HCT116 (cell line): Measurements from ENCODE around the gene SUSD2. TPM values are rescaled to one million over a fixed set of nuclear protein-coding genes. Genes with fewer than 3 reads are reported as not detected.
A peak's percentile ranks its signal among the peaks of the same experiment; 100 is the strongest.

Experiments used
- ATAC-seq: fragments of 200-7000 bp; cut with Tn5 transposase; 2 replicates; pipeline ENCODE4 v1.9.1; 2020; ENCODE audit warnings: mild to moderate bottlenecking, moderate library complexity
- Bru-seq: library from RNA; stranded (reverse); fragments of 400-500 nt; gene quantifications from one replicate; lab custom pipeline; 2021; lab: Mats Ljungman, UMichigan
- BruChase-seq, 2 experiments: library from RNA; stranded (reverse); fragments of 400-500 nt; gene quantifications; one replicate each; lab custom pipeline; 2021; lab: Mats Ljungman, UMichigan
- BruUV-seq: library from RNA; stranded (reverse); fragments of 400-500 nt; replicated peaks from 2 replicates; lab custom pipeline; 2021; lab: Mats Ljungman, UMichigan
- CTCF ChIA-PET: fragments of 300-600 bp; sonication (Branson Sonifier 250); formaldehyde crosslinking; loops from one replicate; lab custom pipeline; 2021; ENCODE audit warnings: antibody characterized with exemption; lab: Charles Lee
- POLR2A ChIA-PET: fragments of 300-600, 350-600 bp; sonication (Branson Sonifier 250); formaldehyde crosslinking; loops from one replicate; lab custom pipeline; 2021; ENCODE audit warnings: antibody characterized with exemption; lab: Charles Lee
- RAD21 ChIA-PET, 2 experiments: fragments of 300-600 bp; sonication (Branson Sonifier 250); formaldehyde crosslinking; loops; one replicate each; lab custom pipeline; 2023; ENCODE audit warnings: low total read pairs in 2 of 2; ENCODE audit not compliant: uncharacterized antibody in 2 of 2, unreplicated experiment in 2 of 2, low non-redundant PET in 1 of 2; lab: Charles Lee
- DNase-seq: peaks from one replicate; pipeline ENCODE4 v3.0.0-alpha.2; 2010; ENCODE audit warnings: low read depth, low spot score
- H2AFZ ChIP-seq: fragments of 200-600 bp; shearing (Covaris generic), sonication (generic); 2 replicates; pipeline ENCODE4 v1.6.1; 2017; ENCODE audit warnings: low read depth, mixed run types, mixed read lengths, antibody characterized with exemption, low read length; ENCODE audit not compliant: poor library complexity, severe bottlenecking
- H3K27ac ChIP-seq: 2 replicates; pipeline ENCODE4 v1.5.1; 2012; ENCODE audit warnings: low read depth, low read length
- H3K27me3 ChIP-seq: fragments of 200-600 bp; sonication (generic); 2 replicates; pipeline ENCODE4 v1.6.1; 2016; ENCODE audit warnings: mixed run types, low read length, mixed read lengths; ENCODE audit not compliant: insufficient read depth
- H3K36me3 ChIP-seq, 2 experiments: fragments of 200-500 bp in 1 of 2; fragments of 200-600 bp in 1 of 2; sonication (Bioruptor generic) in 1 of 2; sonication (generic) in 1 of 2; 2 replicates each; pipeline versions ENCODE4 v1.5.1 to v1.6.1; 2014 to 2016; ENCODE audit warnings: low read length in 2 of 2, inconsistent platforms in 1 of 2, mixed read lengths in 1 of 2, mixed run types in 1 of 2; ENCODE audit not compliant: insufficient read depth in 2 of 2, control insufficient read depth in 1 of 2
- H3K4me1 ChIP-seq, 2 experiments: fragments of 200-600 bp in 1 of 2; sonication (generic) in 1 of 2; 2 replicates each; pipeline versions ENCODE4 v1.5.1 to v1.6.1; 2012 to 2017; ENCODE audit warnings: low read length in 2 of 2, inconsistent platforms in 1 of 2, mild to moderate bottlenecking in 1 of 2, mixed read lengths in 1 of 2, mixed run types in 1 of 2, moderate library complexity in 1 of 2; ENCODE audit not compliant: insufficient read depth in 2 of 2, control insufficient read depth in 1 of 2
- H3K4me2 ChIP-seq: fragments of 200-600 bp; sonication (generic); 2 replicates; pipeline ENCODE4 v1.6.1; 2017; ENCODE audit warnings: mixed run types, low read length, mixed read lengths
- H3K4me3 ChIP-seq, 2 experiments: fragments of 200-600 bp in 1 of 2; sonication (generic) in 1 of 2; replicated peaks in 1 of 2; 2 replicates each; pipeline ENCODE4 v1.5.1; 2011 to 2016; ENCODE audit warnings: low read length in 2 of 2, control low read depth in 1 of 2, low read depth in 1 of 2, mild to moderate bottlenecking in 1 of 2, mixed read lengths in 1 of 2, mixed run types in 1 of 2
- H3K79me2 ChIP-seq: fragments of 200-600 bp; sonication (generic); 2 replicates; pipeline ENCODE4 v1.6.1; 2017; ENCODE audit warnings: mild to moderate bottlenecking, mixed run types, low read length, moderate library complexity, mixed read lengths; ENCODE audit not compliant: insufficient read depth
- H3K9ac ChIP-seq: fragments of 200-600 bp; sonication (generic); 2 replicates; pipeline ENCODE4 v1.6.1; 2016; ENCODE audit warnings: low read length, mixed read lengths
- H3K9me2 ChIP-seq: fragments of 200-600 bp; sonication (generic), shearing (Covaris generic); 2 replicates; pipeline ENCODE4 v1.6.1; 2017; ENCODE audit warnings: mixed run types, mild to moderate bottlenecking, moderate library complexity; ENCODE audit not compliant: insufficient read depth
- H3K9me3 ChIP-seq, 2 experiments: fragments of 200-500 bp in 1 of 2; fragments of 200-600 bp in 1 of 2; sonication (Bioruptor generic) in 1 of 2; sonication (generic) in 1 of 2; 2 replicates each; pipeline ENCODE4 v1.6.1; 2014 to 2017; ENCODE audit warnings: low read length in 2 of 2, mixed read lengths in 2 of 2, inconsistent platforms in 1 of 2, low read depth in 1 of 2, mild to moderate bottlenecking in 1 of 2, mixed run types in 1 of 2, moderate library complexity in 1 of 2; ENCODE audit not compliant: control insufficient read depth in 1 of 2, insufficient read depth in 1 of 2
- H4K20me1 ChIP-seq: fragments of 200-600 bp; sonication (generic), shearing (Covaris generic); 2 replicates; pipeline ENCODE4 v1.6.1; 2017; ENCODE audit warnings: mixed run types, mild to moderate bottlenecking, moderate library complexity; ENCODE audit not compliant: insufficient read depth
- EZH2 ChIP-seq: fragments of 200-600 bp; sonication (generic); IDR thresholded peaks from 2 replicates; pipeline ENCODE4 v1.6.1; 2017; ENCODE audit warnings: antibody characterized with exemption, mixed run types
- EZH2phosphoT487 ChIP-seq: fragments of 200-600 bp; IDR thresholded peaks from 2 replicates; pipeline ENCODE4 v1.6.1; 2018; ENCODE audit warnings: antibody characterized with exemption, borderline replicate concordance
- MAX ChIP-seq: IDR thresholded peaks from 2 replicates; pipeline ENCODE4 v1.6.1; 2012
- SIN3A ChIP-seq: IDR thresholded peaks from 2 replicates; pipeline ENCODE4 v1.6.1; 2012; ENCODE audit warnings: low read depth
- TCF7L2 ChIP-seq: IDR thresholded peaks from 2 replicates; pipeline ENCODE4 v1.7.0; 2011; ENCODE audit warnings: borderline replicate concordance, inconsistent platforms; ENCODE audit not compliant: insufficient read depth, insufficient read length; ENCODE audit errors: extremely low read depth
- intact Hi-C: fragments of 100-400 bp; cut with micrococcal nuclease; formaldehyde crosslinking; loops from 2 replicates; pipeline ENCODE4 v1.10.0; 2022
- long read RNA-seq: library from polyadenylated mRNA; unstranded; transcript quantifications from one replicate; pipeline ENCODE4 v2.0.0, GENCODE V29; 2021; ENCODE audit not compliant: unreplicated experiment
- polyA plus RNA-seq: library from polyadenylated mRNA; unstranded; fragments of >200 nt; gene quantifications from 2 replicates; pipeline ENCODE4 v1.2.1, GENCODE V29; 2012; ENCODE audit warnings: missing spikeins
- total RNA-seq: library from RNA; stranded (reverse); gene quantifications from one replicate; pipeline ENCODE4 v1.2.1, GENCODE V29; 2021; ENCODE audit not compliant: unreplicated experiment

SUSD2 gene
- total RNA-seq (6.6 TPM), Bru-seq, nascent RNA (percentile 28 among the genes with signal in this experiment), BruChase-seq, experiment 1, labeled RNA remaining after a 6-hour chase (percentile 47 among the genes with signal in this experiment), BruChase-seq, experiment 2, labeled RNA remaining after a 2-hour chase (percentile 44 among the genes with signal in this experiment)
- 9.6 and 10.3 TPM in 2 replicates for polyA plus RNA-seq
- long read RNA-seq, partial matches to known transcripts, result 5 of 9 reads
- long read RNA-seq, other reads (novel, unspliced or antisense), result 0 of 9 reads

- intact Hi-C loops, result loop anchor here (10.0 kb wide), 1 partner anchor 343 kb away; no protein-coding TSS in a partner anchor
- peak within 1 kb of the TSS; percentile 18; the same call in 1 of the 2 replicates for H3K27ac ChIP-seq
- ATAC-seq (peak; percentile 67), DNase-seq (no peak)
- no peak within 1 kb of the TSS for H2AFZ ChIP-seq
- H3K4me1 ChIP-seq, result peaks cover 7 to 10% of the 10 kb centered on the region in 2 experiments; a peak in 3 of 4 replicates
- no TSS peak for BruUV-seq
- no peaks in the 10 kb centered on the region for H4K20me1 ChIP-seq
- H3K27me3 ChIP-seq, result no peaks in the 10 kb centered on the region
- no peak within 1 kb of the TSS for H3K9ac ChIP-seq
- CTCF ChIA-PET, result interaction anchor here (1.1 to 2.2 kb wide), 2 partner anchors 9 to 25 kb away, joined by 4 to 8 read pairs; no protein-coding TSS in a partner anchor
- H3K9me2 ChIP-seq, result no peaks in the 10 kb centered on the region
- no peak within 1 kb of the TSS for H3K4me3 ChIP-seq
- H3K9me3 ChIP-seq, result no peaks in the 10 kb centered on the region
- peak within 1 kb of the TSS; percentile 43 for H3K4me2 ChIP-seq
- TF ChIP-seq SIN3A, result no peak
- no peak for TF ChIP-seq EZH2
- no peak for TF ChIP-seq TCF7L2
- TF ChIP-seq MAX, result no peak
- no peak for TF ChIP-seq EZH2phosphoT487
- POLR2A ChIA-PET, result no interaction called here
- no peaks in the 10 kb centered on the region for H3K79me2 ChIP-seq
- no peaks in the 10 kb centered on the region for H3K36me3 ChIP-seq
- RAD21 ChIA-PET, result no interaction called here
Observed at GRCh38 chr22:24181088-24181995, at the start of gene SUSD2. TSS of gene SUSD2 (plus strand) at chr22:24181487. CDS start at chr22:24181520, 33 bp downstream.
